G401 (cell line): ENCODE measurements around the gene SUMF1. TPM values are rescaled to one million over a fixed set of nuclear protein-coding genes. Genes with fewer than 3 reads are reported as not detected.

ENCODE experiments used
- DNase-seq: peaks from one replicate; pipeline ENCODE4 v3.0.0-alpha.2; 2015; ENCODE audit warnings: low spot score
- in situ Hi-C: cut with HindIII; loops from 2 replicates; pipeline ENCODE4 v1.10.0; 2016; ENCODE audit warnings: low sequenced_read_pairs, mixed read lengths
- total RNA-seq: library from RNA; depleted of rRNA; stranded (reverse); fragments of >200 nt; shearing (Covaris generic); gene quantifications from 2 replicates; pipeline ENCODE4 v1.2.3, GENCODE V29; 2014

SUMF1 gene
- total RNA-seq, 1 experiment from 2014 or later, result 31.9 TPM

GRCh38 chr3:4398120-4398940 is 68.7 kb downstream of the SUMF1 start:
- in situ Hi-C loops, result no loop called here
- no peak for DNase-seq

GRCh38 chr3:4397466-4397865 is 69.6 kb downstream of the SUMF1 start:
- DNase-seq, result no peak
- in situ Hi-C loops, result no loop called here

GRCh38 chr3:4396542-4396941 is 70.5 kb downstream of the SUMF1 start:
- in situ Hi-C loops, result no loop called here

DNA sequence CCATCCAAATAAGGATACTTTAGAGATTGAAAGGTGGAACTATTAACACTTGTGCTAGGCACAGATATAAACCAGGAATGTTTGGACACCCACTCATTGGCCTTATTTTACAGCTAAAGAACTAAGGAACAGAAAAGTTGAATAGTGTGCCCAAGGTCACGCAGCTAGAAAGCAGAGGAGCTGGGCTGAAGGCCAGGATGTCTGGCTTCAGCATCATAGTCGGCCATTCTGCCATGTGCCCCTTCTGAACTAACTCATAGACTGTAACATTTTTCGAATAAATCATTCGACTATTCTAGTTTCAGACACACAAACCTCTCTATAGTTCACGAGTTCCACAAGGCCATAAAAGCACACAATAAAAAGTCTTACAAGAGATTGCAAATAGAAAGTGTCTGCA is 71.1 kb downstream of the SUMF1 start:
- no peak for DNase-seq
- in situ Hi-C loops, result no loop called here

More at GRCh38 chr3:4396542-4396941, 70.5 kb downstream of the SUMF1 start:
- DNase-seq, result no peak

DNA sequence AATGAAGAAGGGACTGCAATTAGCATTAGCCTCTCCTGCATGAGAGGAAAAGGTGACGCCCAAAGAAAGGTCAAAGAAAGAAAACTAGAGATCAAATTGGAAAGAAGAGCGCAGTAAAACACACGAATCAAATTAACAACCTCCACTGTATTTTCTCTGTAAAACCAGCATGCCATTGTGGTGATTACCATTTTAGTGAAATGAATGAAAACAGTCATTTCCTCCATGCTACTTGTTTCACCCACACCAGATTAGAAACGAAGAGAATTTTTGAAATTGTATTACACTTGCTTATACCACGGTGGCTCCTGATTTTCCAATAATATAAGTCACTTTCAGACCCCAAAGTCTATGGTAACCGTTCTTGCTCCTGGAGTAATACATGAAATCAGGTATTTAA is 71.6 kb downstream of the SUMF1 start:
- DNase-seq, result no peak
- in situ Hi-C loops, result no loop called here

DNA sequence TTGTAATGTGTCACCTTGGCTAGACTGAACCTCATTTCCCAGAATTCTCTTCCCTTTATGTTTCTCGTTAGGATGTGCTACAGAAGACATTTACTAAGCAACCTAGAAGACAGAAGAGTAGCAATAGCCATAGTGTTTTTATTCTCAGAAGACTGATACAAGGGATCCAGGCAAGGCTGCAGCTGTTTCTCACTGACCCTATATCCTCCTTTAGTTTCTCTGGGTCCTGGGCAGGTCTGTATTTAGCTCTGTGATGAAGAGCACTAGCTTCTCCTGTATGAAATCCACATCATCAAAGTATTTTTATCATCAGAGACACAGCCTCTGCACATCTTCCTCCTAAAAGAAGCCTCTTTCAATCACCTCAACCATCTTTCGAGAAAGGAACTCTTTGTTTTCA is 72.5 kb downstream of the SUMF1 start:
- DNase-seq, result no peak
- in situ Hi-C loops, result no loop called here

GRCh38 chr3:4394048-4394447 is 73.0 kb downstream of the SUMF1 start:
- DNase-seq, result no peak
- in situ Hi-C loops, result no loop called here

- in situ Hi-C loops, result no loop called here
- no peak for DNase-seq
Observed at GRCh38 chr3:4392992-4393391, 74.1 kb downstream of the SUMF1 start.

DNA sequence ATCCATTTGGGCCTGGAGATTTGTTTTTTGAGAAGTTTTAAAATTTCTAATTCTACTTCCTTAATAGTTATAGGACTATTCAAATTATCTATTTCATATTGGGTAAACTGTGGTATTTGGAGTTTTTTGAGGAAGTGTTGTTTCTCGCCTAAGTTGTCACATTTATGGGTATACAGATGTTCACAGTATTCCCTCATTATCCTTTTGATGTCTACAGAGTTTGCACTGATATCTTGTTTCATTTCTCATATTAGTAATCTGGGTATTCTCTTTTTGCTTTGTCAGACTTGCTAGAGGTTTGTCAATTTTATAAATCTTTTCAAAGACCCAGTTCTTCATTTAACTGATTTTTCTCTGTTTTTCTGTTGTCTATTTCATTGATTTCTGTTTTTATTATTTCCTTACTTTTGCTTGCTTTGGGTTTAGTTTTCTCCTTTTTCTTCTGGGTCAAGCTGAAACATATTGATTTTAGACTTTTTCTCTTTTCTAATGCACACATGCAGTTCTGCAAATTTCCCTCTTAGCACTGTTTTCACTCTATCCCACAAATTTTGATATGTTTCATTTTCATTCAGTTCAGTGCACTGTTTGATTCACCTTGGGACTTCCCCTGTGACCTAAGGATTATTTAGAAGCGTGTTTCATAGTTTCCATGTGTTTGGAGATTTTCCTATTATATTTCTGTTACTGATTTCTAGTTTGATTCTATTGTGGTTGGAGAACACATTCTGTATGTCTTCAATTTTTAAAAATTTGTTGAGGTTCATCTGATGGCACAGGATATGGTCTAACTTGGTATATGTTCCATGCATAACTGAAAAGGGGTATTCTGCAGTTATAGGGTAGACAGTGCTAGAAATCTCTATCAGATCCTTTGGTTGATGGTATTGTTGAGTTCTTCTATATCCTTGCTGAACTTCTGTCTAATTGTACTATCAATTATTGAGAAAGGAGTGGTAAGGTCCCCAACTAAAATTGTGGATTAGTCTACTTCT is 79.6 kb downstream of the SUMF1 start:
- in situ Hi-C loops, result no loop called here
- no peak for DNase-seq

DNA sequence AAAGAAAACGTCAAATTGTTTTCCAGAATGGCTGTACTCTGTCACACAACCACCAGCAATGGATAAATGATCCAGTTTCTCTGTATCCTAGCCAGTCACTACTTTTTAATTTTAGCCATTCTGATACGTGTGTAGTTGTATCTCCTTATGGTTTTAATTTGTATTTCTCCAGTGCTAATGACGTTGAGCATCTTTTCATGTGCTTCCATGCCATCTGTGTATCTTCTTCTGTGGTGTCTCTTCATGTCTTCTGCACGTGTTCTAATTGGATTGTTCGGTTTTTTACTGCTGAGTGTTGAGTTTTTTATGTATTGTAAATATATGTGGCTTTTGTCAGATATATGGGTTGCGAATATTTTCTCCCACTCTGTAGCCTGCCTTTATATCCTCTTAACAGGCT is 81.9 kb downstream of the SUMF1 start:
- in situ Hi-C loops, result no loop called here
- DNase-seq, result no peak

- in situ Hi-C loops, result no loop called here
- DNase-seq, result no peak
Observed at GRCh38 chr3:4380013-4380412, 87.1 kb downstream of the SUMF1 start.

GRCh38 chr3:4376499-4376898 is 90.6 kb downstream of the SUMF1 start:
- in situ Hi-C loops, result no loop called here
- no peak for DNase-seq

DNA sequence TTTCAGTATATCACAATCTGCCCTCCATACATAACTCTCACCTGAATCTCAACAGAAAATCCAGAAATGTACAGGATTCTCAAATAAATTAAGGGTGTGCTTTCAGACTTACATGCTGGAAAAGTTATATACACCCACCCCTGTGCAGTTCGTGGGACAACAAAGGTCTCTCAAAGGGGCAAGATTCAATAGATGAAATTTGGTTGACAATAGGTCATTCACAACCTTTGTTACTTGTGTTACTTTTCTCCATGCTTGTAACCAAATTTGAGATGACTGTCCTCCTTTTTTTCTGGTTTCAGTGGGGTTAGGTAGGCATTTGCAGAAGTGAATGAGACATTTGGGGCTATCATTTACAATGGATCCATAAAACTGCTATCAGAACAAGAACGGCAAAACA is 91.2 kb downstream of the SUMF1 start:
- DNase-seq, result no peak
- in situ Hi-C loops, result no loop called here

GRCh38 chr3:4373669-4374068 is 93.4 kb downstream of the SUMF1 start:
- no peak for DNase-seq
- in situ Hi-C loops, result no loop called here

DNA sequence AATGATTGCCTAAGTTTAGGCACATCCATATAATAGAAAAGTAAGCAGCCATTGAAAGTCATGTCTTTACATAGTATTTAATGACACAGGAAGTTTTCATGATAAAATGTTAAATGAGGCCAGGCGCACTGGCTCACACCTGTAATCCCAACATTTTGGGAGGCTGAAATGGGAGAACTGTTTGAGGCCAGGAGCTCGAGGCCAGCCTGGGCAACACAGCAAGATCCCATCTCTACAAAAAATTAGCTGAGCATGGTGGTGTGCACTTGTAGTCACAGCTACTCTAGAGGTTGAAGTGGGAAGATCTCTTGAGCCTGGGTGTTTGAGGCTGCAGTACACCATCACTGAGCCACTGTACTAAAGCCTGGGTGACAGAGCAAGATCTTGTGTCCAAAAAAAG is 104.5 kb downstream of the SUMF1 start:
- in situ Hi-C loops, result no loop called here
- no peak for DNase-seq

- in situ Hi-C loops, result no loop called here
- no peak for DNase-seq
Observed at GRCh38 chr3:4360817-4361216, 106.3 kb downstream of the SUMF1 start.

- in situ Hi-C loops, result no loop called here
- no peak for DNase-seq
Observed at GRCh38 chr3:4359805-4360502, 107.1 kb downstream of the SUMF1 start.

DNA sequence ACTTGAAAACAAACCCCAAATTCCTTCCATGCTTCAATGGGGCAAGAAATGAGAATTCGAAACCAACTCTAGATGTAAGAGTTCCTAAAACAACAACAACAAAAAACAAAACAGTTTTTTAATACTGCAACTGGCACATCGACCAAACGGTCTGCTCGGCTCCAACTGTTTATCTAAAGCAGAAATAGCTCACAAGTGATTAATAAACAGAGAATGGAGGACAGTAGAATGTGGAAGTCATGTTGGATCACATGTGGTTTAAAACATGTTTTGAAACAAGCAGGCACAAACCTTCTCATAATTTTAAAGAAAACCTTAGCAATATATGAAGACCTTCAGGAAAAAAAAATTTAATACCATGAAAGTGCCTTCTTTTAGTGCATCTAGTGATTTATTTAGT is 108.8 kb downstream of the SUMF1 start:
- DNase-seq, result no peak
- in situ Hi-C loops, result no loop called here

DNA sequence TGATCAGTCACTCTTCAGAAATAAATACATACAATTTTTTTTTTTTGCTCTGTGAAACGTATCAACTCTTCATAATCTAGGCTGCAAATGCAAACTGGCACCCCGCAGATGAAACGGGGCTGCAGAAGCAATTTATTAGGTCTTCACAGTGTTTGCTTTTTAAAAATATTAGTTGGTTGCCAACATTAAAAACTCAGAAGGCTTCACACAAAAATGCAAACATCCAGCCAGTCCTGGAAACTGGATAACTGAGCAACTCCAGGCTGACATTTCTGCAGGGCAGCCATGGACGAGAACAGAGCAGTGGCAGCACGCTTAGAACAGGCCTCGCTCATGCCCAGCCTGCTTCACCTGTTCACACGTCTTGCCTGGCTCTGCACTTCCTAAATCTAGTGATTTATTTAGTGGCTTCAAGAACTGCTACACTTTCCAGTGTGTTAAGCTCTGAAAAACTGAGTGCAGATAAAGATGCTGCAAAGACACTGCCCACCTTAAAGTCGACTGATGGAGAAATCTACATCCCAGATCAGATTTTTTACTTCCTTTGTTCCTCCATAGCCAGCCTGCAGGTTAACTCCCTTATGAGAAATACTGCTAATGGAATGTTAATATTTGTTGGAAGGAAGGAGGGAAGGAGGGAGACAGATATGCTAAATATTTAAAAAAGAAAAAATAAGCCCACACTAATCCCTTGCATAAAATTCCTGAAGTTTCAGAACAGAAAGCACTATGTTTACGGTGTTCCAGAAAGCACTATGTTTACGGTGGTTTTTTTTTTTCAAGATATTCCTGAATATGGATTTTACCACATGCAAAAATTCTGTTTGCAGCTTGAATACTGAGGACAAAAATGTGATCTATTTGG is 110.3 kb downstream of the SUMF1 start:
- in situ Hi-C loops, result no loop called here
- no peak for DNase-seq
